NCI-H2227 (cell line): ENCODE measurements around the gene GRAMD4.

Source experiments
- DNase-seq: peaks from one replicate; lab custom pipeline; 2025; ENCODE audit not compliant: unreplicated experiment; lab: John Stamatoyannopoulos, UW

Gene GRAMD4

DNA sequence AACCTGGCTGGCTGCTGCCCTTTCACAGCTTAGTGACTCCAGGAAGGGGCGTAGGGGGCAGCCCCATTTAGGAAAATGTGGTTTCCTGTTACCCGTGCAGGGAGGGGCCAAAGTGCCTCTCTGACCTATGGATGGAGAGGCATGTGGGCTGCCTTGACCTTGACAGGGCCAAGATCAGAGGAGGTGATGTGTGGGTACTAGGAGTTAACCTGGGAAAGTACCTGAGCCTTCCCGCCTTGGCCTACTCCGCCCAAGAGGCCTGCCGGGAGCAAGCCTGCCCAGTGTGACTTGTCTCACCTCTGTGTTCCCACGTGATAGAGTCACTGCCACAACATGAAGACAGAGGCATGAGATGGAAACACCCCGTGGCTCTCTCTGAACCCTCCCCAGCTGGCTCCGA lies 33.4 kb downstream of the GRAMD4 start:
- DNase-seq, result no peak

DNA sequence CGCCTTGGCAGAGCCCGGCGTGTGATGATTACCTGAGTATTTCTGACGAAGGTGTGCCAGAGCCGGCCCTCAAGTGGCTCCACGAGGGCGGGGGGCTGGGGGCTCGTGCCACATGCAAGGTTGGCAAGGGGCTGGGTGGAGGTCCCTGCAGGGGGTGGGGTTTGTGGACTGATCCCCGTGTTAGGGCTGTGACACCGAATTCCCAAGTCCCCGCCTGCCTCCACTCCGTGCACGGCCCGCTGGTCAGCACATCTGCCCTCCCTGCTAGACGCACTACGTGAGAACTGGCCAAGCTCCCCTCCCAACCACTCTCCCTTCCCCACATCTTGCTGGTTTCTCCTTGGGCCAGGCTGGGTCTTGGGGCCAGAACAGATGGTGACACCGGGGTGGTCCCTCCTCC lies 34.2 kb downstream of the GRAMD4 start:
- DNase-seq, result no peak

- no peak for DNase-seq
These were observed 34.9 kb downstream of the GRAMD4 start for GRCh38 chr22:46654927-46655595.

- DNase-seq, result no peak
These were observed 35.8 kb downstream of the GRAMD4 start for GRCh38 chr22:46655861-46656608.

DNA sequence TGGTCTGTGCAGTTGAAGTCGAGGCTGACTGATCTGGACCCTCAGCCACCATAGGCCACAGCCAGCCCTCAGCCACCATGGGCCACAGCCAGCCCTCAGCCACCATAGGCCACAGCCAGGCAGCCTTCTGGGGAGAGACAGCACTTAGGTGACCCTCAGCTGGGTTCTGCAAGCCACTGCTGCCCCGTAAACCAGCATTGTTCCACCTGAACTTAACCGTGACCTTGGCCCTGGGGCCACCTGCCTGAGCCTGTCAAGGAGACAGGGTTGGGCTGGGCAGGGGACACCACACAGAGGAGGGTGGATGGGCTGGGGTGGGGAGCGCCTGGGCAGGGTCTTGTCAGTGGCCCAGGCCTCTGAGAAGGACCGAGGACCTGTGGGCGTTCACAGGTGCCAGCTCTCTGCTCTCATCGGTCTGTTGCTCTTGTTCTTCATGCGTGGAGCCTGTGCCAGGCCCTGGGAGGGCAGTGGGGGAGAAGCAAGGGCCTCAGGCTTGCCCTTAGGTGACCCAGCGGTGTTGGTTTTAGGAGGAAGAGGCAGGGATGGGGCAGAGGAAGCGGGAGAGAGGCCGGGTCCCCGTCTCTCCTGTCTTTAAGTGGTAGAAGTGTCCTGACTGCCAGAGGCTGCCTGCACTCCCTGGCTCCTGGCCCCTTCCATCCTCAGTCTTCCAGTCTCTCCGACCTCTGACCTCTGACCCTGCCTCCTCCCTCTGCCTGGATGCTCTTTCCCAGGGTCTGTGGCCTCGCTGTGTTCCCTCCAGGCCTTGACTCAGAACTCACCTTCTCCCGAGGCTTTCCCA lies 36.9 kb downstream of the GRAMD4 start:
- DNase-seq, result no peak

DNA sequence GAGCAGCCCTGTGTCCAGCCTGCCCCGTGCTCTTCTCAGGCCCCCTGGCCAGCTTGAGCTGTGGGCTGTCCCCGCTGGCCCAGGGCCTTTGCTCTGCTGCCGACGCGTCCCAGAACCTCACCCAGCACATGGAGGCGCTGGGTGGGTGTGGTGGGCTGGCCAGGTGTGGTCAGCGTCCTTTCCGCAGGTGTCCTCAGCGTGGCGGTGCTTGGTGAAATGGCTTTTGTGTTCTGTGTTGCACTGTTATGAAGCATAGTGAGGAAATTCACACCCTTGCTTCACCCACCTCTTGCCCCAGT lies 37.4 kb downstream of the GRAMD4 start:
- no peak for DNase-seq

- no peak for DNase-seq
These were observed 38.1 kb downstream of the GRAMD4 start for GRCh38 chr22:46657996-46658947.

GRCh38 chr22:46659059-46659790 lies 39.0 kb downstream of the GRAMD4 start:
- no peak for DNase-seq

DNA sequence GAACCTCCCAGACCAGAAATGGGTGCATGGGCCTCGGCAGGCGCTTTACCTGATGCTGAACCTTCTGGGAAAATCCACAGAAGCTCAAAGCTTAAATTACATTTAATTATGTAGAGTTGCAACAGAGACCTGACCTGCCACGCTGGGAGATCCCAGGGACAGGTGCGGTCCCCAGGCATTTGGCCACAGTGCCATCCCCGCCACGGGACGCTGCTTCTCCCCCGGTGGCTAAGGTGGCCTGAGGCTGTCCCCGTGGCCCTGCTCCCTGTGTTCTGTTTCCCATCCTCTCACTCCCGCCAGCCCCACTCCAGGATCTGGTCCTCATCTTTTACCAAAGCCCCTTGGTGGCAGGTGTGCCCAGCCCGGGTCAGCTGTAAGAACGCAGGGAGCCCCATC lies 39.6 kb downstream of the GRAMD4 start:
- DNase-seq, result no peak

GRCh38 chr22:46660604-46661201 lies 40.5 kb downstream of the GRAMD4 start:
- no peak for DNase-seq

- DNase-seq, result no peak
These were observed 41.1 kb downstream of the GRAMD4 start for GRCh38 chr22:46661221-46661851.

DNA sequence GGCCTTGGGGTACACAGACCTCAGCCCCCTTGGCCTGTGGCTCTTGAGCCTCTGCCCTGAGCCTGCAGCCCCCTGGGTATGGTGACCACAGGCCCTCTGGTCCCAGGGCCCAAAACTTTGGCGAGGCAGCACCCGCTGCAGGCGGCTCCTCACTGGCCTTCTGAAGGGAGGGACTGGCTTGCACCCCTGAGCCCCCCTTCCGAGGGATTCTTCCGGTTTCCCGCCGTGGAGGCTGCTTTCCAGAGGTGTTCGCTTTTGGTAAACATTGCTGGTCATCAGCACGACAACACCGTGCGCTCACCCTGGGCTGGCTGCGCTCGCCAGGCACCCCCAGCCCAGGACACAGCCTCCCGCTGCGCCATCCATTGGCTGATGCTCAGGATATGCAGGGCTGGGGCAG lies 42.0 kb downstream of the GRAMD4 start:
- DNase-seq, result no peak

DNA sequence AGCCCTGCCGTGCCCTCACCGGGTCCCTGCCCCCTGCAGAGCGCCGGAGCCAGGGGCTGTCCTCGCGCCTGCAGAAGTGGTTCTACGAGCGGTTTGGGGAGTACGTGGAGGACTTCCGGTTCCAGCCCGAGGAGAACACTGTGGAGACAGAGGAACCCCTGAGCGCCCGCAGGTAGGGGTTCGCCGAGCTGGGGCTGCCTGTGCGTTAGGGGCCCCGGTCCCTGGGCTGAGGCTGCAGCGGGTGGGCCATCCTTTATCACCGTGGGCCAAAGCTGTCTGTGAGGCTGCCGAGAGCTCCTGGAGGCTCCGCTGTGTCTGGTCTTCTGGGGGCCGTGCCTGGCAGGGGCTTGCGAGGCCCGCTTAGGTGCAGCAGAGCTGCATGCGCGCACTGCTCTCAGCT lies 42.8 kb downstream of the GRAMD4 start:
- no peak for DNase-seq

DNA sequence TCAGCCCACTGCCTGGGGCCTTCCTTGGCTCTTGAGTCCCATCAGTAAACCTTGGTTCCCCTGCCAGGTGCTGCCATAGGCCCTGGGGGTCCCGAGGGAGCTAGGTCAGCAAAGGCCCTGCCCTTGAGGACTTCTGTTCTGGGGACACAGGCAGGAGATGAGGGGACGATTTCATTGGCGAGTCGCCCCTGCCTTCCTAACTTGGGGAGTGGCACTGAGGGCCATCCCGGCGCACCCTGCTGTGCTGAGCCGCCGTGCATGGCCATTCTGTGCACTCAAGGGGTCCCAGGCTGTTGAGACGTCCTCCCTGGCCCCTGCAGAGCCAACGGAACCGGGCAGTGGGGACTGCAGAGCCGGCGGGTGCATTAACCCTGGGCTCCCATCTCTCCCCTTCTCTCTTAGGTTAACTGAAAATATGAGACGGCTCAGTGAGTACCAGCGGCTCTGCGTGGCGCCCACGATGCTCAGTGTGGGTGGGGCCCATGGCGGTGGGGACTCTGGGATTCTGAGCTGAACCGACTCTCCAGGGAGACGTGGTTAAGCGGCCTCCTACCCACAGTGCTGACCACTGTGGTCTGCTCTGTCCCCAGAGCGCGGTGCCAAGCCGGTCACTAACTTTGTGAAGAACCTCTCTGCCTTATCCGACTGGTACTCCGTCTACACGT lies 43.4 kb downstream of the GRAMD4 start:
- no peak for DNase-seq

DNA sequence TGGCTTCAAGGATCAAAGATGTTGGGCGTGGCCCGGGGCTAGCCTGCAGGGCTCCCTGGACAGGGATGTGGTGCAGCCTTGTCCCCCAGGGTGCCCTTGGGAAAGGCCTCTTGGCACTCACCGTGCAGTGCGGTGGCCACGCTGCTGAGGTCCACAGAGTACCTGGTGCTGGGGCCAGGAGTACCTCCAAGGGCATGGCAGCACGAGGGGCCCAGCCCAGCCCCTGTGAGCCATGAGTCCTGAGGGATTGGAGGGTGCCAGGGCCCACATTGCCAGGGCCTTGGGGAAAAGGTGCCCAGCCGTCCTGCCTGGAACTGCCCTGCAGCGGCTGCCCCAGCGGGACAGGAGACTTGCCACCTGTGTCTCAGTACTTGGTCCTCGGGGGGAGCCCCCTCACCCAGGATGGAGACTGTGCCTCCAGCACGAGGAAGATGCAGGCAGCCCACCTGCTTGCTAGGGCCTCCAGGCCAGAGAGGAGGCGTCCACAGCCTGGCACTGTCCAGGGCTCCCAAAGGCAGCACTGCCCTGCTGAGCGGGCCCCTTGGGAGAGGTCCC lies 44.2 kb downstream of the GRAMD4 start:
- no peak for DNase-seq

- DNase-seq, result no peak
These were observed 45.0 kb downstream of the GRAMD4 start for GRCh38 chr22:46665151-46665695.

- DNase-seq, result no peak
These were observed 45.6 kb downstream of the GRAMD4 start for GRCh38 chr22:46665751-46666280.

- DNase-seq, result no peak
These were observed 46.5 kb downstream of the GRAMD4 start for GRCh38 chr22:46666577-46667244.
